ENCODE data around the gene ADAMTS2.

The ADAMTS2 gene

GRCh38 chr5:179207920-179208705, 137.1 kb downstream of the ADAMTS2 start:
- DNase-seq (ENCODE audit: insufficient read length, low spot score) (no peak), FAIRE-seq (no peak)
- TF ChIP-seq CTCF (IDR thresholded peaks at IDR 0.05; ENCODE audit: insufficient read depth, missing control alignments): no peak

DNA sequence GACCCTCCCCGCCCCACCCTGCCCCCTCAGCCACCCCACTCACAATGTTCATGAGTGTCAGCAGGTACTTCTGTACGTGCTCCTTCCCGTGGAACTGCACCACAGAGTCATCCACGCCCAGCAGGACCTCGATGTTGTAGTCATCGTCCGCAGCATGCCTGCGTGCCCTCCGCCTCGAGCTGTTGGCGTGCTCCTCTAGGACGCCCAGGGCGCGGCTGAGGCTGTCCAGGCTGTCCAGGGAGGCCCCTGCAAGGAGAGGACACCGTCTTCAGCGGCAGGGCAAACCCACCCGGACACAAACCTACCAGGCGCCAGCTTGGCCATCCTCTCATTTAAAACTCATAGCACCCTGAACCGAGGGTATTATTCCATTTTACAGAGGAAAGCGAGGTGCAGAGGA, 137.8 kb downstream of the ADAMTS2 start:
- TF ChIP-seq CTCF (IDR thresholded peaks at IDR 0.05; ENCODE audit: insufficient read depth, missing control alignments): no peak
- DNase-seq (ENCODE audit: insufficient read length, low spot score): no peak
- no peak for FAIRE-seq

- no peak for TF ChIP-seq CTCF (IDR thresholded peaks at IDR 0.05; ENCODE audit: insufficient read depth, missing control alignments)
- DNase-seq (ENCODE audit: insufficient read length, low spot score) (no peak), FAIRE-seq (no peak)
Observed at GRCh38 chr5:179206366-179206765, 138.9 kb downstream of the ADAMTS2 start.

- FAIRE-seq: no peak
Observed at GRCh38 chr5:179205277-179205676, 140.0 kb downstream of the ADAMTS2 start.

DNA sequence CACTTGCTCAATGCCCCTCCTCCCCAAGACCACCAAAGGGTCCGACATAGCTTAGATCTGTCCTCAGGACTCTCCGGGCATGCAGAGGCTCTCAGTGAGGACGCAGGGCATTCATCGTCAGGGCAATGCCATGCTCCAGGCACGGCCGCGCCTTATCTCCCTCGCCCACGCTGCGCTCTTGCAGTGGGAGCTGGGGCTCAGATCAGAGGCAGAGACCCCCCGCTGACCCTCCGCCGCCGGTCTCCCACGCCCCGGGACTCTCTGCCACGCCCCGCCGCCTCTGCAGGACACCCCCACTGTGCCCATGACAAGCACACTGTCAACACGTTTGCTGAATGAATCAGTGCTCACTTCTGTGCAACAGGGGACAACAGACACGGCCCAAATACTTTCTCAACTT, 140.7 kb downstream of the ADAMTS2 start:
- DNase-seq (ENCODE audit: insufficient read length, low spot score): no peak
- no peak for TF ChIP-seq CTCF (IDR thresholded peaks at IDR 0.05; ENCODE audit: insufficient read depth, missing control alignments)

More at GRCh38 chr5:179205277-179205676, 140.0 kb downstream of the ADAMTS2 start:
- no peak for DNase-seq (ENCODE audit: insufficient read length, low spot score)
- TF ChIP-seq CTCF (IDR thresholded peaks at IDR 0.05; ENCODE audit: insufficient read depth, missing control alignments): no peak

GRCh38 chr5:179203248-179203647, 142.0 kb downstream of the ADAMTS2 start:
- no peak for TF ChIP-seq CTCF (IDR thresholded peaks at IDR 0.05; ENCODE audit: insufficient read depth, missing control alignments)
- FAIRE-seq (no peak), DNase-seq (ENCODE audit: insufficient read length, low spot score) (no peak)

More for the DNA sequence above, 140.7 kb downstream of the ADAMTS2 start:
- no peak for FAIRE-seq

- no peak for TF ChIP-seq CTCF (IDR thresholded peaks at IDR 0.05; ENCODE audit: insufficient read depth, missing control alignments)
- FAIRE-seq (no peak), DNase-seq (ENCODE audit: insufficient read length, low spot score) (no peak)
Observed at GRCh38 chr5:179201986-179202385, 143.3 kb downstream of the ADAMTS2 start.
